SU-DHL-6 (cell line): ENCODE results near the gene FLRT2.

Source experiments
- H2AFZ ChIP-seq: fragments of 200-600 bp; sonication (generic); 2 replicates; pipeline ENCODE4 v1.6.1; 2014; ENCODE audit warnings: low read depth, mild to moderate bottlenecking, moderate library complexity, mixed read lengths, antibody characterized with exemption, low read length; ENCODE audit not compliant: severe bottlenecking
- H3F3A ChIP-seq: fragments of 200-600 bp; shearing (Covaris generic); 2 replicates; pipeline ENCODE4 v1.6.0; 2016; ENCODE audit warnings: antibody characterized with exemption, mild to moderate bottlenecking; ENCODE audit not compliant: insufficient read depth
- H3K27ac ChIP-seq: fragments of 200-600 bp; sonication (generic); 2 replicates; pipeline ENCODE4 v1.5.1; 2016; ENCODE audit warnings: low read depth, mild to moderate bottlenecking, low read length, moderate library complexity, mixed read lengths
- H3K27me3 ChIP-seq: fragments of 200-600 bp; sonication (generic), shearing (Covaris generic); 2 replicates; pipeline ENCODE4 v1.6.0; 2014; ENCODE audit warnings: mild to moderate bottlenecking, low read length
- H3K36me3 ChIP-seq: fragments of 200-600 bp; sonication (generic); 2 replicates; pipeline ENCODE4 v1.6.1; 2014; ENCODE audit warnings: mild to moderate bottlenecking, low read length, mixed read lengths
- H3K4me2 ChIP-seq: fragments of 300-600, 200-600 bp; shearing (Covaris generic), sonication (generic); 2 replicates; pipeline ENCODE4 v1.6.0; 2014; ENCODE audit warnings: low read length, low read depth, mild to moderate bottlenecking; ENCODE audit not compliant: poor library complexity, severe bottlenecking
- H3K4me3 ChIP-seq: fragments of 200-600 bp; sonication (generic); 2 replicates; pipeline ENCODE4 v1.5.1; 2014; ENCODE audit warnings: antibody characterized with exemption, low read length, mild to moderate bottlenecking, mixed read lengths; ENCODE audit not compliant: insufficient read depth, poor library complexity, severe bottlenecking
- H3K79me2 ChIP-seq: fragments of 200-600 bp; sonication (generic); 2 replicates; pipeline ENCODE4 v1.6.1; 2014; ENCODE audit warnings: mild to moderate bottlenecking, low read length, moderate library complexity; ENCODE audit not compliant: insufficient read depth
- H3K9ac ChIP-seq: fragments of 200-600 bp; sonication (generic); 2 replicates; pipeline ENCODE4 v1.7.0; 2014; ENCODE audit warnings: mild to moderate bottlenecking, low read length
- H3K9me2 ChIP-seq: fragments of 200-600 bp; sonication (generic); replicated peaks from 2 replicates; pipeline ENCODE4 v1.6.1; 2014; ENCODE audit warnings: low read length; ENCODE audit not compliant: insufficient read depth
- H3K9me3 ChIP-seq: fragments of 200-600 bp; sonication (generic); 2 replicates; pipeline ENCODE4 v1.6.1; 2014; ENCODE audit warnings: low read length, mixed read lengths; ENCODE audit not compliant: insufficient read depth
- H4K20me1 ChIP-seq: fragments of 200-600 bp; sonication (generic); 2 replicates; pipeline ENCODE4 v1.6.1; 2014; ENCODE audit warnings: low read depth, mild to moderate bottlenecking, antibody characterized with exemption, low read length, moderate library complexity, mixed read lengths
- EZH2phosphoT487 ChIP-seq: fragments of 200-600 bp; sonication (generic), shearing (Covaris generic); conservative IDR thresholded peaks from 2 replicates; pipeline ENCODE4 v1.6.1; 2018; ENCODE audit warnings: mild to moderate bottlenecking, antibody characterized with exemption, low read length, moderate library complexity, mixed read lengths
- TF ChIP-seq, protein P1 (sequence below): fragments of 200-600 bp; sonication (generic); IDR thresholded peaks from one replicate; pipeline ENCODE4 v1.5.1; 2017; ENCODE audit warnings: antibody characterized with exemption, mild to moderate bottlenecking, low read length, moderate library complexity; ENCODE audit not compliant: insufficient read depth, poor library complexity, severe bottlenecking

FLRT2 gene

DNA sequence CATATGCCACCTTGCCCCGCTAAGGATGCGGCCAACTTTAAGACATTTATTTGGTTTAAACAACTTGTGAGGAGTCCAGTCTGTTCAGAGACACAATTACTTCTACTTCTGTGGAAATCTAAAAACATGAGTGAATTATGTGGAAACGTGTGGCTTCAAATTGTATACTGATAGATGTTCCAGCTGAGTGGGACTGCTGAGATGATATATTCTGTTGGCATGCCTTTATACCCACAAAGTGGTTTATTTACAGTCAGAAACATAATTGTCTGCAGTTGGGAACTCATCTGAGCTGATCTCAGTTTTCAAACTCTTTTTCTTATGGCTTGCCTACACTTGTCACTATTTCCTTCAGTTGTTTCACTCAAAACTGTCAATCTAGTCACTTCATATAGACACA lies 67.8 kb downstream of the FLRT2 start:
- TF ChIP-seq EZH2phosphoT487, result no peak
- TF ChIP-seq, protein P1, sequence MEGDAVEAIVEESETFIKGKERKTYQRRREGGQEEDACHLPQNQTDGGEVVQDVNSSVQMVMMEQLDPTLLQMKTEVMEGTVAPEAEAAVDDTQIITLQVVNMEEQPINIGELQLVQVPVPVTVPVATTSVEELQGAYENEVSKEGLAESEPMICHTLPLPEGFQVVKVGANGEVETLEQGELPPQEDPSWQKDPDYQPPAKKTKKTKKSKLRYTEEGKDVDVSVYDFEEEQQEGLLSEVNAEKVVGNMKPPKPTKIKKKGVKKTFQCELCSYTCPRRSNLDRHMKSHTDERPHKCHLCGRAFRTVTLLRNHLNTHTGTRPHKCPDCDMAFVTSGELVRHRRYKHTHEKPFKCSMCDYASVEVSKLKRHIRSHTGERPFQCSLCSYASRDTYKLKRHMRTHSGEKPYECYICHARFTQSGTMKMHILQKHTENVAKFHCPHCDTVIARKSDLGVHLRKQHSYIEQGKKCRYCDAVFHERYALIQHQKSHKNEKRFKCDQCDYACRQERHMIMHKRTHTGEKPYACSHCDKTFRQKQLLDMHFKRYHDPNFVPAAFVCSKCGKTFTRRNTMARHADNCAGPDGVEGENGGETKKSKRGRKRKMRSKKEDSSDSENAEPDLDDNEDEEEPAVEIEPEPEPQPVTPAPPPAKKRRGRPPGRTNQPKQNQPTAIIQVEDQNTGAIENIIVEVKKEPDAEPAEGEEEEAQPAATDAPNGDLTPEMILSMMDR, result no peak
- H4K20me1 ChIP-seq, result no peaks in the 10 kb centered on the region
- H3K4me3 ChIP-seq, result no peak overlapping the region
- H3K9me3 ChIP-seq, result no peaks in the 10 kb centered on the region
- no peaks in the 10 kb centered on the region for H3K36me3 ChIP-seq
- H3K27ac ChIP-seq, result no peak overlapping the region
- H2AFZ ChIP-seq, result no peak overlapping the region
- H3K9me2 ChIP-seq, result no peaks in the 10 kb centered on the region
- H3K79me2 ChIP-seq, result no peaks in the 10 kb centered on the region
- no peak overlapping the region for H3K4me2 ChIP-seq
- H3K9ac ChIP-seq, result no peak overlapping the region
- no peaks in the 10 kb centered on the region for H3F3A ChIP-seq
- H3K27me3 ChIP-seq, result no peaks in the 10 kb centered on the region

DNA sequence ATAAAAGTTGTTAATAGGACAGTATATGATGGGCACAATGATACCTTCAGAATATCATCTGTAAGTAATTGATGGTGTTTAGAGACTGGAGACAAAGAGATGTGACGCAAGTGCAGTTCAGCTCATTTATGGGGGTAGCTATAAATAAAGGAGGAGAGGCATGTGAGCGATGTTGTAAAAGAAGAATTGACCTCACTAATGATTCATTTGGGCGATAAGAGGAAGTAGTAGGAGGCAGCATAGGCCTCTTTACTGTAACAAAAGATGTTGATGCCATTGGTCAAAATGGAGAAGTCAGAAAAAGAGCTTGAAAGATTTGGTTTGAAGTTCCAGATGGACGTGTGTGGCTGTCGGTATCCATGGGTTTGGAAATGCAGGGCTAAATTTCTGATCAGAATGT lies 70.0 kb downstream of the FLRT2 start:
- TF ChIP-seq EZH2phosphoT487, result no peak
- TF ChIP-seq, protein P1, result no peak
- Histone ChIP-seq H3K4me3 (no peak overlapping the region), H3K27me3 (0 out of 2 replicates have a peak, but pooled peaks cover 2% of the 10 kb centered on the region), H3K9me2 (no peaks in the 10 kb centered on the region), H2AFZ (no peak overlapping the region), H3F3A (no peaks in the 10 kb centered on the region), H3K27ac (no peak overlapping the region), H3K36me3 (no peaks in the 10 kb centered on the region), H3K79me2 (no peaks in the 10 kb centered on the region), H3K9ac (no peak overlapping the region), H4K20me1 (no peaks in the 10 kb centered on the region), H3K9me3 (no peaks in the 10 kb centered on the region), H3K4me2 (no peak overlapping the region)

DNA sequence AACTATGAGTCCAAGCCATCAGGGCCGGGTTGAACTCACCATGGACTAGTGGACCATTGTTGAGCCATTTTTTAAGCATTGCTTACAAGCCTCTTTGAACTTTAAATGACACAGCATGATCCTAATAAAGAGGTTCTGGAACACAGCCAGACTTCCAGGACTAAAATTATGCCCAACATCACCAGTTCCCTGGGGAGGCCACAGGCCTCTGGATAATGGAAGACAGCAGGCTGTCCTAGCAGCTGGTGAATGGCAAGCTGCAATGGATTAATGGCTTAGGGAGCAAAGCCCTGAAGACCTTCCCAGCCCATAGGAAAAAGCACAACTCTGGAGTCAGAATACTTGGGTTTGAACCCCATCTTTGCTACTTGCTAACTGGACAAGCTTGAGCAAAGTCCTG lies 71.3 kb downstream of the FLRT2 start:
- Histone ChIP-seq H4K20me1 (no peaks in the 10 kb centered on the region), H3K27me3 (0 out of 2 replicates have a peak, but pooled peaks cover 2% of the 10 kb centered on the region), H3K9me3 (no peaks in the 10 kb centered on the region), H3K4me3 (no peak overlapping the region), H3K36me3 (no peaks in the 10 kb centered on the region), H3K9ac (no peak overlapping the region), H3K27ac (no peak overlapping the region), H2AFZ (no peak overlapping the region), H3F3A (no peaks in the 10 kb centered on the region), H3K79me2 (no peaks in the 10 kb centered on the region), H3K4me2 (no peak overlapping the region), H3K9me2 (no peaks in the 10 kb centered on the region)
- TF ChIP-seq EZH2phosphoT487, result no peak
- TF ChIP-seq, protein P1, result no peak
